IMR-90 (cell line): ENCODE measurements around the gene NOXA1.

Experiments used
- BHLHE40 ChIP-seq: fragments of 150-350 bp; IDR thresholded peaks from 2 replicates; pipeline ENCODE4 v1.6.1; 2016; ENCODE audit warnings: mild to moderate bottlenecking, low read depth, low read length
- CHD1 ChIP-seq: IDR thresholded peaks from 2 replicates; pipeline ENCODE4 v1.6.1; 2012; ENCODE audit warnings: low read depth, low read length, improper control_type of control experiment
- CTCF ChIP-seq: conservative IDR thresholded peaks from 2 replicates; pipeline ENCODE4 v1.5.1; 2012; ENCODE audit warnings: mild to moderate bottlenecking, low read depth, low read length, improper control_type of control experiment
- FOS ChIP-seq: fragments of 150-350 bp; IDR thresholded peaks from 2 replicates; pipeline ENCODE4 v1.6.1; 2016; ENCODE audit warnings: low read depth, low read length
- MXI1 ChIP-seq: IDR thresholded peaks from 2 replicates; pipeline ENCODE4 v1.6.1; 2012; ENCODE audit warnings: low read depth, mild to moderate bottlenecking, low read length, moderate library complexity, borderline replicate concordance
- POLR2A ChIP-seq: IDR thresholded peaks from 2 replicates; pipeline ENCODE4 v1.6.1; 2012; ENCODE audit warnings: mild to moderate bottlenecking, low read depth, low read length
- RAD21 ChIP-seq: IDR thresholded peaks from 2 replicates; pipeline ENCODE4 v1.6.1; 2012; ENCODE audit warnings: low read length, improper control_type of control experiment
- RCOR1 ChIP-seq: IDR thresholded peaks from 2 replicates; pipeline ENCODE4 v1.6.1; 2012; ENCODE audit warnings: mild to moderate bottlenecking, low read length, improper control_type of control experiment; ENCODE audit not compliant: insufficient replicate concordance
- RFX5 ChIP-seq: IDR thresholded peaks from 2 replicates; pipeline ENCODE4 v1.8.0; 2012; ENCODE audit warnings: low read depth, mild to moderate bottlenecking, low read length, moderate library complexity
- USF2 ChIP-seq: fragments of 150-350 bp; IDR thresholded peaks from 2 replicates; pipeline ENCODE4 v1.6.1; 2017; ENCODE audit warnings: mild to moderate bottlenecking, antibody characterized with exemption, low read length, low read depth

GRCh38 chr9:137392232-137393007, 30.8 kb upstream of the NOXA1 start:
- no peak for TF ChIP-seq RAD21
- TF ChIP-seq CTCF = no peak
- no peak for TF ChIP-seq CHD1
- no peak for TF ChIP-seq POLR2A
- TF ChIP-seq RCOR1 = no peak
- TF ChIP-seq BHLHE40 = no peak
- TF ChIP-seq FOS = no peak
- TF ChIP-seq USF2 = no peak
- TF ChIP-seq MXI1 = no peak
- no peak for TF ChIP-seq RFX5
